Islet of Langerhans (tissue), 1 donor: Measurements from ENCODE around the gene IQCF6.
"Not testable (repeated sequence)": the region's sequence is repeated elsewhere in the genome, so short reads cannot be mapped to it uniquely, and the experiment has no call there.

Experiments used
- FAIRE-seq: peaks from one replicate; lab custom pipeline; 2011; peaks lifted over from hg19 to GRCh38; lab: Jason Lieb, UNC

IQCF6 gene

DNA sequence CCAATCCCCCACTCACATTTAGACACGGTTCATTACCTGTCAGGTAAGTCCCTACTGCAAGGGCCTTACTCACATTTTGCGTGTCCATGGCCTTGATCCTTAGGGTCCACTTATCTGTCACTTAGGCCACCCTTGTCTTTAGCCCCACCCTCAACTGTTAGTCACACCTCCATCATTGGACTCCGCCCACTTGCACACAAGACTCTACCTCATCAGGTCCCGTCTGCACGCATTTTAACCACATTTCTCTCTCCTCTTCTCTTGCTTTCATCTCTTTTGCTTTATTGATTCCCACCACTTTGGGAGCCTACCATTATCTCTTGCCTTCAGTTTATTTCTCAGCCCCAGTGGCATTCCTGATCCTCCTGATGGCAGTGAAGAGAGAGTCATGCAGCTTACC is at the start of gene IQCF6:
Gene IQCF6, minus strand, starts transcription at position 101 of the 400 bp plus-strand sequence. Its CDS starts 13 bp downstream, at position 88.
- FAIRE-seq: no peak

GRCh38 chr3:51828297-51828696 is 49.3 kb upstream of the IQCF6 start:
- no peak for FAIRE-seq

GRCh38 chr3:51819709-51820406 is 40.8 kb upstream of the IQCF6 start:
- no peak for FAIRE-seq

DNA sequence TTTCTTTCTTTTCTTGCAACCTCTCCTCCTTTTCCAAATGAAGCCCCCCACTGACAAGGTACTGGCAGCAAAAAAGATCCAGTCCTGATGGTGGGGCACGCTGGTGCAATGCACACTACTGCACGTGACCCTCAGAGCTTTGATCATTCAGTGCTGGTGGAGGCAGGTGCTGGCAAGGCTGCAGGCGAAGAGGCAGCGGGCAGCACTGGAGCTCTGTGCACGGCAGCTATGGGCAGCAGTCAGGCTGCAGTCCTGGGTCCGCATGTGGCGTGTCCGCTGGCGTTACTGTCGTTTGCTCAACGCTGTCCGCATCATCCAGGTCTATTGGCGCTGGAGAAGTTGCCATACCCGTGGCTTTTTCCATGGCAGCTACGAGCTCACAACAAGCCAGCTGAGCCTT is 40.1 kb upstream of the IQCF6 start:
- FAIRE-seq: no peak

- FAIRE-seq: no peak
These were observed 38.3 kb upstream of the IQCF6 start for GRCh38 chr3:51817375-51817774.

DNA sequence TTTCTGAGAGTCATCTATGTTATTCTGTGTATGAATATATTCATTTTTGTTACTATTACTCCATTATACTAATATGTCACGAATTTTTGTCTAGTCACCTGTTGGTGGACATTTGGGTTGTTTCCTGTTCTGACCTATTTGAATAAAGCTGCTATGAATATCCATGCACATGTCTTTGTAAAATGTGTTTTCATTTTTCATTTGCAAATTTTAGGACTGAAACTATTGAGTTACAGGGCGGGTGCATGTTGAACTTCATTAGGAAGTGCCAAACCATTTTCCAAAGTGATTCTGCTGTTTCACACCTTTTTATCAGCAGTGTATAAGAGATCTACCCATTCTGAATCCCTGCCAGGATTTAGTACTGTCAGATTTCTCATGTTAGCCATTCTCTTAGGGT is 37.7 kb upstream of the IQCF6 start:
- no peak for FAIRE-seq

DNA sequence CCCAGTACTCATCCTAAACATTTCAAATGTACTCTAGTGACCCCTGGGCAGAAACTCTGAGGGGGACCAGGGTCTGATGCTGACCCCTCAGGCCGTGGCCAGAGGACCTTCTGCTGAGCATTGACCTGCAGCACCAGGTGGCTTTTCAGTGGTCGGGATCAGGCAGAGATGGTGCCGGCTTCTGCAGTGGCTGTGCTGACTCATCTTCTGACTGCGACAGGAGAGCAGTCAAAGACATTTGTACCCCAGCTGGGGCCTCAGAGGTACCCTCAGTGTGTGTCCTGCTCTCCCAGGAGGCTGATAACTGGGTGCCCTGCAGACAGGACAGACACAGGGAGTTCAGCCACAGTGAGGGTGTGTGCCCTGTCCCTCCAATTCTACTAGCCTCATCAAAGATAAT is 36.6 kb upstream of the IQCF6 start:
- FAIRE-seq: no peak

- FAIRE-seq: no peak
These were observed 35.0 kb upstream of the IQCF6 start for GRCh38 chr3:51814034-51814433.

- no peak for FAIRE-seq
These were observed 34.5 kb upstream of the IQCF6 start for GRCh38 chr3:51813539-51813938.

GRCh38 chr3:51808934-51809333 is 29.9 kb upstream of the IQCF6 start:
- FAIRE-seq: no peak

DNA sequence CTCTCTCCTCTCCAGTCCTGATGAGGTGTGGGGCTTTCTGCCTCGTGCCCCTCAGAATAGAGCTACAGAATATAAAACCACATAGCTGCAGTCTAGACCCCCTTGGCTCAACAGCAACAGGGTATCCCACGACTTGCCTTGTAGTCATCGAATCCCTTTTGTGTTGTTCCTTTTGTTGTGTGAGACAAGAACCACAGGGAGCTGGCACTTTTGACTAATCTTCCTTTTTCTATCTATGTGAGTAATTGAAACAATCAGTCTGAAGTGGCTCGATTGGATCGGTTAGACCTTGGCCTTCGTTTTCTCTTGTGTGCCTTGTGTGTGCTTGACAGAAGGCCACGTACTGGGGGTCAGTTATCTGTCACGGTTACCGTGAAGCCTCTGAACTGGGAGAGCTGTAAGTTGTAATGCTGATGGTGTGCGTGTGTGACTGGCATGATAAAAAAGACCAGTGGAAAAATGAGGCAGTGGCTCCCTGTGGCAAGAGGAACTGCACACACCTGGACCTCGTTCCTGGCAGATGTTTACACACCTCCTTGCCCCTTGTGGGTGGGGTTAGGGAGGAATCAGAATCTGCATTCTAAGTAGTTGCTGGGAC is 23.2 kb upstream of the IQCF6 start:
- no peak for FAIRE-seq

DNA sequence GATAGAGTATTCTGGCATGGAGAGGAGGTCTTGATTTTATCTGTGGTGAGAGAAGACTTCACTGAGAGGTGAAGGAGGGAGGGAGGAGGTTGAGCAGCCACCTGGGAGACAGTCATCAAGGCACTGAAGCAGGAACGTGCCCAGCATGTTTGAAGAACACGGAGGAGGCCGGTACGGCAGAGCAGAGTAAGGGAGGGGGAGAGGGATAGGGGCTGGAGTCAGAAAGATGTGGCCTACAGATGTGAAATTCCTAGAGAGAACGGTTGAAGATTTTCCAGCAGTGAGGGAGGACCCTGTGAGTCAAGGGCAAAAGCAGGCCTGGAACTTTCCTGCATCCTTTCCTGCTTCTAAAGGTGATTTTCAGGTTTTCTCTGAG is 21.7 kb upstream of the IQCF6 start:
- FAIRE-seq: no peak

DNA sequence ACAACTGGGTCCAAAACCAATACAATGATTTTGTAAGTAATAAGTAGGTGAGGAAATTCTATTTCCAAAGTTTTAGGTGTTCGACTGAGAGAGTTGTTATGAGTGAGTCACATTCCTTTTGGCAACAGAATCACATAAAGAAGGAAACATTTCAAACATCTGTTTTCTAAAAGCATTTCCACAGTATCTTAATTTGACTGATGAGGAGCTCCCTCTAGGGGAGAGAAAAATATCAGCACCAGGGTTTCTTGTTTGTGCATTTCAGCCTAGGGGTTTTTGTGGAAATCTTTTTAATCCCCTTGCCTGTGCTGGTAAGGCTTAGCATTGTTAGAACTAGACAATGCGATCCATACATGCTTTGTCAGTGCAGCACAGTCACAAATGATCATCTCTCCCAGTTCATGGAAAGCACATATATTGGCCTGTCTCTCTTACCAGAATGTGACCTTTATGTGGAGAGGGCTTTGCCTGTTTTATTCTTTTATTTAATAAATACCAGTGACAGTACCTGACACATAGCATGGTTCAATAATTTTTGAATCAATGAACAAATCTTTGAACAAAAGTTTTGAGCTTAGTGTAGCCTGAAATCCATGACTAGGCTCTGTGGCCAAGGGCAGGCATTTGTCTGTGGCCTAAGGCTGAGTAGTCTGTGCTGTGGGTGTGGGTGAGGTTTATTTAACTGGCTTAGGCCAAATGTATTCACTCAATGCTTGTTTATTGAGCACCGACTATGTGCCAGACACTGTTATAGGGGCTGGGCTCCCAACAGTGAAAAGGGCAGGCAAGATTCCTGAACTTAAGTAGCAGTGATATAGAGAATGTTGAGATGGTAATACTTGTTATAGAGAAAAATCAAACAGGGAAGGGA is 21.1 kb upstream of the IQCF6 start:
- FAIRE-seq: peak; percentile 95

GRCh38 chr3:51798411-51798963 is 19.4 kb upstream of the IQCF6 start:
- no peak for FAIRE-seq

DNA sequence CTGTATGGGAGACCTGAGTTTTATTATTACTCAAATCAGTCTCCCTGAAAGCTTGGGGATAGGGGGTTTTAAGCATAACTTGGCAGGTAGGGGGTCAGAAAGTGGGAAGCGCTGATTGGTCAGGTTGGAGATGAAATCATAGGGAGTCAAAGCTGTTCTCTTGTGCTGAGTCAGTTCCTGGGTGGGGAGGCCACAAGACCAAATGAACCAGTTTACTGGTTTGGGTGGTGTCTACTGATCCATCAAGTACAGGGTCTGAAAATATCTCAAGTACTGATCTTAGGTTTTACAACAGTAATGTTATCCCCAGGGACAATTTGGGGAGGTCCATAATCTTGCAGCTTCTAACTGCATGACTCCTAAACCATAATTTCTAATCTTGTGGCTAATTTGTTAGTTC is 17.8 kb upstream of the IQCF6 start:
- FAIRE-seq: no peak

DNA sequence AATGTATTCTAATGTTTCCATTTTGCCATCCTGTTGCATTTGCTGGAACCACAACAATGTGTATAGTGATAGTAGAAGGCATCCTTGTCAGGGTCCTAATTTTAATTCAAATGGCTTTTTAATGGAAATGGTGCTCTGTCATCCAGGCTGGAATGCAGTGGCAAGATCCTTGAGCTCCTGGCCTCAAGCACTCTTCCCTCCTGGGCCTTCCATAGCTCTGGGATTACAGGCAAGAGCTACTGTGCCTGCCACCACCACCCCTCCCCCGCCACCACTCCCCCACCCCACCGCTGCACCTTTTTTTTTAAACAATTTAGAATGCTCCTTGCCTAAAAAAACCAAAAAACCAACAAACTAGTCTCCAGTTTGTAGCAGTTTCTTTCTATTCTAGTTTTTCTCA is 15.2 kb upstream of the IQCF6 start:
- FAIRE-seq: no peak

DNA sequence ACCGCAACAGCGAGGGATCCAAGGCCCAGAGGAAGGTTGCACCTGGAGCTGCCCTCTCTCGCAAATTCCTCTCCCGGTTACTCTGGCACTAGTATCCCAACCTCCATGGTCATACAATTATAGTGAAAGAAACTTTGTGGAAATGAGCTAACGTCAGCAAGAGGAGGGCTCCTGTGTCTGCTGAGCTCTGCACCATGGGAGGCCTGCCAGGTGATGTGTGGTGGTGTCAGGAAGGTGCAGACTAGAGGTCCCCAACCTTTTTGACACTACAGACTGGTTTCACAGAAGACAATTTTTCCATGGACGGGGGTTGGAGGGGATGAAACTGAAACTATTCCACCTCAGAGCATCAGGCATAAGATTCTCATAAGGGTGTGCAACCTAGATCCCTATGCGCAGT is 13.2 kb upstream of the IQCF6 start:
- FAIRE-seq: no peak

GRCh38 chr3:51789437-51789836 is 10.4 kb upstream of the IQCF6 start:
- no peak for FAIRE-seq

DNA sequence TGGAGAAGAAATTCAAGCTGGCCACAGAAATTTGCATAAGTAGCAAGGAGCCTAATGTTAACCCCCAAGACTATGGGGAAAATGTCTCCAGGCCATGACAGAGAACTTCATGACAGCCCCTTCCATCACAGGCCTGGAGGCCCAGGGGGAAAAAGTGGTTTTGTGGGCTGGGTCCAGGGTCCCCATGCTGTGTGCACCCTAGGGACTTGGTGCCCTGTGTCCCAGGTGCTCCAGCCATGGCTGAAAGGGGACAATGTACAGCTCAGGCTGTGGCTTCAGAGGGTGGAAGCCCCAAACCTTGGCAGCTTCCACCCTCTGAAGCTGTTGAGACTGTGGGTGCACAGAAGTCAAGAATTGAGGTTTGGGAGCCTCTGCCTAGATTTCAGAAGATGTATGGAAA is 8.5 kb upstream of the IQCF6 start:
- FAIRE-seq: not testable (repeated sequence)

- FAIRE-seq: no peak
These were observed 7.2 kb upstream of the IQCF6 start for GRCh38 chr3:51786267-51786666.

DNA sequence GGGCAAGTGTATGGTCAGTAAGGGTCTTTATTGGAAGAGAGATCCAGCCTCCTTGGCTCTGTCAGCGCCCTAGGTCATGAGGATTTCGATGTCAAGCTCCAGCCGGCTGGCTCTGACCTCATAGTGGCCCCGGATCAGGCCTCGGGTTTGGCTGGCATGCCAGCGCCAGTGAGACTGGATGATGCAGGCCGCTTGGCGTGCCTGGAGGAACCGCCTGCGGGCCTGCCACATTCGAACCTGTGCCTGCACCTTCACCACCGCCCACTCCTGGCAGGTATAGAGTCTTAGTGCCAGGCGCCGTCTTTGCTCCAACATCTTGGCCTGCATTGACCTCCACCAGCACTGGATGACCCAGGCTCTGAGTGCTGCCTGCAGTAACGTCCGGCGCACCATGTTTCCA is 483 bp downstream of the IQCF6 start:
- FAIRE-seq: no peak

DNA sequence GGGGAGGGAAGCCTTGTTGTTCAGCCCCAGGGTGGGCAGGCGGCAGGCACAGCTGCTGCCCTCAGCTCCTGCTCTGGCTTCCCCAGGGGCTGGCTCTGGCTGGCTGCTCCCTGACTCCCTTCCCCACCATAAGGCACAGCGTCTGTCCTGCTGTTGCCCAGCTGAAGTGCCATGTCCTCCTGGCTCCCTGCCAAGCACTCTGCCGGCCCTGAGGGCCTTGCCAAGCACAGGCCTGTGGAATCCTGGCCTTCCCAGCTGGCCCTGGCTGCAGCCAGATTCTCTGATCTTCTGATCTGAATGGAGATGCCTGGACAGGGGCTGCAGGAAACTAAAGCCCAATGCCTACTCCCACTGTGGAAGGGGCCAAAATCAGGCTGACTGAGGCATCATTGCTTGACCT is 1.1 kb downstream of the IQCF6 start:
- FAIRE-seq: no peak

- FAIRE-seq: no peak
These were observed 5.4 kb downstream of the IQCF6 start for GRCh38 chr3:51773529-51774056.
